Fibroblast of lung (primary cell): ENCODE data around the gene GPHN. TPM values are rescaled to one million over a fixed set of nuclear protein-coding genes. Genes with fewer than 3 reads are reported as not detected.

Experiments
- DNase-seq, 2 donors: peaks; one replicate each; pipeline versions ENCODE4 v3.0.0 to v3.0.0-alpha.2; 2010; ENCODE audit warnings: low read depth in 2 of 2
- H2AFZ ChIP-seq: 2 replicates; pipeline ENCODE4 v1.5.1; 2012; ENCODE audit warnings: low read length, control low read depth, inconsistent platforms
- H3K27ac ChIP-seq: 2 replicates; pipeline ENCODE4 v1.5.1; 2011; ENCODE audit warnings: low read length, control low read depth; ENCODE audit not compliant: insufficient read depth
- H3K27me3 ChIP-seq: 2 replicates; pipeline ENCODE4 v1.5.1; 2011; ENCODE audit warnings: mild to moderate bottlenecking, low read length; ENCODE audit not compliant: control insufficient read depth, insufficient read depth
- H3K36me3 ChIP-seq: 2 replicates; pipeline ENCODE4 v1.5.1; 2011; ENCODE audit warnings: low read length; ENCODE audit not compliant: control insufficient read depth, insufficient read depth
- H3K4me1 ChIP-seq: 2 replicates; pipeline ENCODE4 v1.5.1; 2011; ENCODE audit warnings: low read length; ENCODE audit not compliant: control insufficient read depth, insufficient read depth; ENCODE audit errors: extremely low read depth
- H3K4me2 ChIP-seq: 2 replicates; pipeline ENCODE4 v1.5.1; 2011; ENCODE audit warnings: low read length, control low read depth; ENCODE audit not compliant: insufficient read depth; ENCODE audit errors: extremely low read depth
- H3K4me3 ChIP-seq, 4 experiments: fragments of 200-600 bp in 1 of 4; sonication (generic) in 1 of 4; replicated peaks in 1 of 4; 2 replicates each; pipeline ENCODE4 v1.5.1; 2011 to 2016; ENCODE audit warnings: low read length in 4 of 4, low read depth in 3 of 4, mild to moderate bottlenecking in 3 of 4, control low read depth in 2 of 4, inconsistent platforms in 1 of 4, mixed read lengths in 1 of 4; ENCODE audit not compliant: insufficient read depth in 1 of 4; ENCODE audit errors: control extremely low read depth in 1 of 4
- H3K79me2 ChIP-seq: 2 replicates; pipeline ENCODE4 v1.5.1; 2012; ENCODE audit warnings: mild to moderate bottlenecking, low read length, inconsistent platforms; ENCODE audit not compliant: control insufficient read depth, insufficient read depth
- H3K9ac ChIP-seq: 2 replicates; pipeline ENCODE4 v1.5.1; 2011; ENCODE audit warnings: mild to moderate bottlenecking, low read length, control low read depth; ENCODE audit not compliant: insufficient read depth
- H3K9me3 ChIP-seq: 2 replicates; pipeline ENCODE4 v1.5.1; 2012; ENCODE audit warnings: low read depth, low read length; ENCODE audit not compliant: control insufficient read depth, insufficient read depth
- H4K20me1 ChIP-seq: 2 replicates; pipeline ENCODE4 v1.5.1; 2011; ENCODE audit warnings: low read length; ENCODE audit not compliant: control insufficient read depth, insufficient read depth; ENCODE audit errors: extremely low read depth
- EZH2 ChIP-seq: IDR thresholded peaks from 2 replicates; pipeline ENCODE4 v1.5.1; 2012; ENCODE audit warnings: low read length, control low read depth, mild to moderate bottlenecking; ENCODE audit errors: missing control alignments
- polyA plus RNA-seq, 2 donors: library from polyadenylated mRNA; depleted of rRNA in 1 of 2; stranded (reverse) in 1 of 2; unstranded in 1 of 2; fragments of >200 nt; gene quantifications; 2 replicates each; pipeline ENCODE4 v1.2.1, GENCODE V29; 2011 to 2012; ENCODE audit warnings: missing spikeins in 1 of 2
- total RNA-seq: library from RNA; depleted of rRNA; stranded (reverse); fragments of >200 nt; gene quantifications from 2 replicates; pipeline ENCODE4 v1.2.1, GENCODE V29; 2014
- TF ChIP-seq, protein P1 (sequence below), 2 donors: IDR thresholded peaks in 1 of 2; conservative IDR thresholded peaks in 1 of 2; 1 replicate in 1 of 2; 2 replicates in 1 of 2; pipeline ENCODE4 v1.5.1; 2011 to 2012; ENCODE audit warnings: low read length in 2 of 2, control low read depth in 1 of 2, inconsistent platforms in 1 of 2, low read depth in 1 of 2, mild to moderate bottlenecking in 1 of 2

GPHN gene
- total and polyA plus RNA-seq, 2 donors (not counting 1 experiment from before 2014, with no cell fraction given): 8.3 to 13.9 TPM

- Histone ChIP-seq H3K4me1 (no peaks in the 10 kb centered on the region), H3K4me2 (no peak overlapping the region), H3K79me2 (no peaks in the 10 kb centered on the region), H3K9me3 (no peaks in the 10 kb centered on the region), H3K9ac (no peak overlapping the region), H3K36me3 (no peaks in the 10 kb centered on the region), H3K4me3 (no peak overlapping the region), H3K27ac (no peak overlapping the region), H3K27me3 (no peaks in the 10 kb centered on the region), H2AFZ (no peak overlapping the region), H4K20me1 (no peaks in the 10 kb centered on the region)
- TF ChIP-seq, protein P1, sequence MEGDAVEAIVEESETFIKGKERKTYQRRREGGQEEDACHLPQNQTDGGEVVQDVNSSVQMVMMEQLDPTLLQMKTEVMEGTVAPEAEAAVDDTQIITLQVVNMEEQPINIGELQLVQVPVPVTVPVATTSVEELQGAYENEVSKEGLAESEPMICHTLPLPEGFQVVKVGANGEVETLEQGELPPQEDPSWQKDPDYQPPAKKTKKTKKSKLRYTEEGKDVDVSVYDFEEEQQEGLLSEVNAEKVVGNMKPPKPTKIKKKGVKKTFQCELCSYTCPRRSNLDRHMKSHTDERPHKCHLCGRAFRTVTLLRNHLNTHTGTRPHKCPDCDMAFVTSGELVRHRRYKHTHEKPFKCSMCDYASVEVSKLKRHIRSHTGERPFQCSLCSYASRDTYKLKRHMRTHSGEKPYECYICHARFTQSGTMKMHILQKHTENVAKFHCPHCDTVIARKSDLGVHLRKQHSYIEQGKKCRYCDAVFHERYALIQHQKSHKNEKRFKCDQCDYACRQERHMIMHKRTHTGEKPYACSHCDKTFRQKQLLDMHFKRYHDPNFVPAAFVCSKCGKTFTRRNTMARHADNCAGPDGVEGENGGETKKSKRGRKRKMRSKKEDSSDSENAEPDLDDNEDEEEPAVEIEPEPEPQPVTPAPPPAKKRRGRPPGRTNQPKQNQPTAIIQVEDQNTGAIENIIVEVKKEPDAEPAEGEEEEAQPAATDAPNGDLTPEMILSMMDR (conservative IDR thresholded peaks at IDR 0.05 in 1 of 2, IDR thresholded peaks at IDR 0.05 in 1 of 2; ENCODE audit: low read depth in 1 of 2, low read length in 2 of 2): no peak
- no peak for TF ChIP-seq EZH2
- peak in 1 of 2 donors; percentile 4 for DNase-seq
Measured at GRCh38 chr14:67170660-67171059, 662.7 kb downstream of the GPHN start.

- H4K20me1 ChIP-seq: no peaks in the 10 kb centered on the region
- no peak for DNase-seq
- H3K4me2 ChIP-seq: no peak overlapping the region
- no peaks in the 10 kb centered on the region for H3K4me1 ChIP-seq
- TF ChIP-seq, protein P1 (conservative IDR thresholded peaks at IDR 0.05 in 1 of 2, IDR thresholded peaks at IDR 0.05 in 1 of 2; ENCODE audit: low read depth in 1 of 2, low read length in 2 of 2): no peak
- no peak for TF ChIP-seq EZH2
- no peaks in the 10 kb centered on the region for H3K36me3 ChIP-seq
- no peak overlapping the region for H3K9ac ChIP-seq
- H3K9me3 ChIP-seq: no peaks in the 10 kb centered on the region
- H3K4me3 ChIP-seq: no peak overlapping the region
- no peaks in the 10 kb centered on the region for H3K27me3 ChIP-seq
- H3K27ac ChIP-seq: no peak overlapping the region
- H2AFZ ChIP-seq: no peak overlapping the region
- no peaks in the 10 kb centered on the region for H3K79me2 ChIP-seq
Measured at GRCh38 chr14:67172056-67172455, 664.1 kb downstream of the GPHN start.

- Histone ChIP-seq H3K27me3 (no peaks in the 10 kb centered on the region), H3K9me3 (no peaks in the 10 kb centered on the region), H3K4me3 (no peak overlapping the region), H3K79me2 (no peaks in the 10 kb centered on the region), H3K4me2 (no peak overlapping the region), H4K20me1 (no peaks in the 10 kb centered on the region), H3K27ac (no peak overlapping the region), H3K36me3 (no peaks in the 10 kb centered on the region), H3K9ac (no peak overlapping the region), H3K4me1 (no peaks in the 10 kb centered on the region), H2AFZ (no peak overlapping the region)
- TF ChIP-seq EZH2: no peak
- no peak for DNase-seq
Measured at GRCh38 chr14:67172520-67172919, 664.6 kb downstream of the GPHN start.
